Measurements from ENCODE around the gene RPS16. TPM values are rescaled to one million over a fixed set of nuclear protein-coding genes. Genes with fewer than 3 reads are reported as not detected.
A peak's percentile ranks its signal among the peaks of the same experiment; 100 is the strongest.

RPS16 gene
- total and polyA plus RNA-seq, 2 of the 13 experiments (the other 11 are each of a cell fraction or from before 2014, with no cell fraction given): 488 to 2,583 TPM

DNA sequence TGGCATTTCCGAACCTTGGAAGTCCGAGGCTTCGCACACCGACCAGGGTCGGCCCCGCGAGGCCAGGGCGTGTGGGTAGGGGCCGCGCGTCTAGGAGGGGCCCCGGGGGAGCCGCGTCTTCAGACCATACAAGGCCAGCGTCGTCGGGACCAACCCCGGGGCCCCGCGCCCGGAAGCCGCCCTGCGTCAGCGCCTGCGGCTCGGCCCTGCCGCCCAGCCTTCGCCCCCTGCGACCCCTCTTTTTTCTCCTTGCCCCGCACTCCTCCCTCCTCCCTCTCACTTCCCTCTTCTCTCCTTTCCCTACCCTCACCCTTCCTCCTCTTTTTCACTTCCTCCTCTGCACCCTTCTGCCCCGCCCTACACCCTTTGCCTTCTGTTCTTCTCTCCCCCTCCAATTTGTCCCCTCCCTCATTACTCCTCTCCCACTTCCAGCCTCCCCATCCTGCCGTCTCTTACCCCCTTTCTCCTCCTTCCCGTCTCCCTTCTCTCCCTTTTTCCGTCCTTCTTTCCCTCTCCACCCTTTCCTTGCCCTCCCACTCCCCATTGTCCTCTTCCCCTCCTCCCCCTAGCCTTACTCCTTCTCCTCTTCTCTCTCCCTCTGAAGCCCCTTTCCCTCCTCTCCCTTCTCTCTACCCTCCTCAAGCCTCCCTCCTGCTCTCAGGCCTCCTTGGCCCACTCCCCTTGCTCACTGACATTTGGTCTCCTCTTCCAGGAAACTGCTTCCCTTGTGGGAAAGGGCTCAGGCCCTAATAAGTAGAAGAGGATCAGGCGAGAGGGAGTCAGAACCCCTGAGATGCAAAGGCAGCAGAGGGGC is 25.5 kb downstream of the RPS16 start (continued):
- TF ChIP-seq ATF6 (CRISPR knock-in tag; conservative IDR thresholded peaks at IDR 0.05) (no peak), EZH2 (conservative IDR thresholded peaks at IDR 0.05; ENCODE audit: low read depth, low read length) (no peak), TRIM24 (CRISPR knock-in tag; IDR thresholded peaks at IDR 0.05) (no peak), ATAD3A (CRISPR knock-in tag; IDR thresholded peaks at IDR 0.05) (no peak), ZNF839 (CRISPR knock-in tag; IDR thresholded peaks at IDR 0.05; ENCODE audit: borderline replicate concordance) (no peak), ISL2 (CRISPR knock-in tag; IDR thresholded peaks at IDR 0.05) (no peak), GABPA (IDR thresholded peaks at IDR 0.05; ENCODE audit: low read depth, low read length) (peak; percentile 42; the same call in 1 of the 2 replicates), GABPA (CRISPR knock-in tag; IDR thresholded peaks at IDR 0.05; ENCODE audit: low read depth) (peak; percentile 31), SMAD3 (CRISPR knock-in tag; IDR thresholded peaks at IDR 0.05) (no peak), ZBTB42 (CRISPR knock-in tag; IDR thresholded peaks at IDR 0.05) (no peak), IRF1 (CRISPR knock-in tag; IDR thresholded peaks at IDR 0.05; ENCODE audit: low read depth) (no peak), ZSCAN29 (CRISPR knock-in tag; conservative IDR thresholded peaks at IDR 0.05) (peak; percentile 84), YEATS4 (CRISPR knock-in tag; IDR thresholded peaks at IDR 0.05; ENCODE audit: borderline replicate concordance) (no peak), ZIK1 (CRISPR knock-in tag; IDR thresholded peaks at IDR 0.05; ENCODE audit: borderline replicate concordance, low read depth) (0 out of 2 replicates have a peak, but pooled peaks have one; percentile 13), HMG20A (CRISPR knock-in tag; IDR thresholded peaks at IDR 0.05; ENCODE audit: borderline replicate concordance) (no peak), FOXJ3 (CRISPR knock-in tag; IDR thresholded peaks at IDR 0.05; ENCODE audit: borderline replicate concordance) (no peak), ARID3A (IDR thresholded peaks at IDR 0.05; ENCODE audit: low read depth, low read length) (no peak), KAT8 (CRISPR knock-in tag; IDR thresholded peaks at IDR 0.05) (no peak; the same call in 1 of the 2 replicates), ZNF142 (CRISPR knock-in tag; IDR thresholded peaks at IDR 0.05) (no peak), ZNF282 (IDR thresholded peaks at IDR 0.05; ENCODE audit: partially characterized antibody) (no peak)

All from HepG2 (cell line).